Parathyroid adenoma (tissue), 2 donors: ENCODE measurements around the gene GPR65.

Source experiments
- H2AFZ ChIP-seq: fragments of 300-600 bp; sonication (generic); one replicate; pipeline ENCODE4 v1.7.0; 2017; ENCODE audit warnings: antibody characterized with exemption, mild to moderate bottlenecking
- H3K27ac ChIP-seq: fragments of 300-600 bp; sonication (generic); one replicate; pipeline ENCODE4 v1.7.0; 2017
- H3K27me3 ChIP-seq: fragments of 300-600 bp; sonication (generic); one replicate; pipeline ENCODE4 v1.7.0; 2017; ENCODE audit warnings: low read length; ENCODE audit not compliant: control insufficient read depth, insufficient read depth
- H3K36me3 ChIP-seq: fragments of 300-600 bp; sonication (generic); one replicate; pipeline ENCODE4 v1.7.0; 2017; ENCODE audit warnings: low read length; ENCODE audit not compliant: control insufficient read depth, insufficient read depth
- H3K4me1 ChIP-seq: fragments of 300-600 bp; sonication (generic); one replicate; pipeline ENCODE4 v1.7.0; 2017; ENCODE audit warnings: control low read depth
- H3K4me2 ChIP-seq: fragments of 300-600 bp; sonication (generic); one replicate; pipeline ENCODE4 v1.7.0; 2017; ENCODE audit warnings: low read length
- H3K4me3 ChIP-seq: fragments of 300-600 bp; sonication (generic); one replicate; pipeline ENCODE4 v1.7.0; 2017; ENCODE audit warnings: low read depth, low read length
- H3K79me2 ChIP-seq: fragments of 300-600 bp; sonication (generic); one replicate; pipeline ENCODE4 v1.7.0; 2017; ENCODE audit warnings: control low read depth
- H3K9ac ChIP-seq: fragments of 300-600 bp; sonication (generic); one replicate; pipeline ENCODE4 v1.7.0; 2017; ENCODE audit warnings: mild to moderate bottlenecking
- H3K9me3 ChIP-seq: fragments of 300-600 bp; sonication (generic); one replicate; pipeline ENCODE4 v1.7.0; 2017; ENCODE audit warnings: low read length; ENCODE audit not compliant: control insufficient read depth
- CTCF ChIP-seq: fragments of 300-600 bp; sonication (generic); IDR thresholded peaks from one replicate; pipeline ENCODE4 v1.7.0; 2017; ENCODE audit warnings: antibody characterized with exemption, mild to moderate bottlenecking
- donor health status: primary hyperparathyroidism.

Gene GPR65

GRCh38 chr14:88010331-88010730 lies 5.4 kb downstream of the GPR65 start:
- no peak overlapping the region for H3K4me3 ChIP-seq
- H3K4me2 ChIP-seq, result no peak overlapping the region
- H3K36me3 ChIP-seq, result no peaks in the 10 kb centered on the region
- no peak for TF ChIP-seq CTCF
- no peaks in the 10 kb centered on the region for H3K9me3 ChIP-seq
- no peaks in the 10 kb centered on the region for H3K4me1 ChIP-seq
- no peaks in the 10 kb centered on the region for H3K79me2 ChIP-seq
- H3K27me3 ChIP-seq, result no peaks in the 10 kb centered on the region
- H2AFZ ChIP-seq, result no peak overlapping the region
- no peak overlapping the region for H3K9ac ChIP-seq
- no peak overlapping the region for H3K27ac ChIP-seq

- H3K4me1 ChIP-seq, result no peaks in the 10 kb centered on the region
- no peak overlapping the region for H3K4me2 ChIP-seq
- no peak overlapping the region for H3K4me3 ChIP-seq
- H3K79me2 ChIP-seq, result no peaks in the 10 kb centered on the region
- no peak overlapping the region for H2AFZ ChIP-seq
- no peak overlapping the region for H3K9ac ChIP-seq
- no peaks in the 10 kb centered on the region for H3K36me3 ChIP-seq
- H3K27ac ChIP-seq, result no peak overlapping the region
- no peaks in the 10 kb centered on the region for H3K27me3 ChIP-seq
- no peak for TF ChIP-seq CTCF
- no peaks in the 10 kb centered on the region for H3K9me3 ChIP-seq
These were observed 7.6 kb downstream of the GPR65 start for GRCh38 chr14:88012495-88012894.

GRCh38 chr14:88013750-88014349 lies 8.9 kb downstream of the GPR65 start:
- H3K4me2 ChIP-seq, result no peak overlapping the region
- no peaks in the 10 kb centered on the region for H3K27me3 ChIP-seq
- H3K9me3 ChIP-seq, result no peaks in the 10 kb centered on the region
- no peaks in the 10 kb centered on the region for H3K36me3 ChIP-seq
- no peak overlapping the region for H3K9ac ChIP-seq
- H3K4me3 ChIP-seq, result no peak overlapping the region
- no peaks in the 10 kb centered on the region for H3K4me1 ChIP-seq
- H3K79me2 ChIP-seq, result no peaks in the 10 kb centered on the region
- peak; percentile 85 for TF ChIP-seq CTCF
- H3K27ac ChIP-seq, result no peak overlapping the region
- H2AFZ ChIP-seq, result peak overlapping the region; percentile 26

- Histone ChIP-seq H3K4me2 (no peak overlapping the region), H3K4me1 (no peaks in the 10 kb centered on the region), H3K9me3 (no peaks in the 10 kb centered on the region), H3K27ac (no peak overlapping the region), H2AFZ (no peak overlapping the region), H3K36me3 (no peaks in the 10 kb centered on the region), H3K27me3 (no peaks in the 10 kb centered on the region), H3K9ac (no peak overlapping the region), H3K79me2 (no peaks in the 10 kb centered on the region), H3K4me3 (no peak overlapping the region)
- no peak for TF ChIP-seq CTCF
These were observed 11.8 kb downstream of the GPR65 start for GRCh38 chr14:88016768-88017167.

- Histone ChIP-seq H3K36me3 (no peaks in the 10 kb centered on the region), H3K9me3 (no peaks in the 10 kb centered on the region), H3K27ac (no peak overlapping the region), H3K4me3 (no peak overlapping the region), H2AFZ (no peak overlapping the region), H3K9ac (no peak overlapping the region), H3K4me2 (no peak overlapping the region), H3K27me3 (no peaks in the 10 kb centered on the region), H3K79me2 (no peaks in the 10 kb centered on the region), H3K4me1 (no peaks in the 10 kb centered on the region)
- TF ChIP-seq CTCF, result no peak
These were observed 12.6 kb downstream of the GPR65 start for GRCh38 chr14:88017535-88017934.
